IPS-NIHi7 (cell line): ENCODE data around the gene USP10.

Experiments used
- DNase-seq: peaks from one replicate; pipeline ENCODE4 v3.0.0; 2012; ENCODE audit warnings: mixed read lengths; ENCODE audit errors: extremely low spot score

USP10 gene

GRCh38 chr16:84699712-84700445, at the start of gene USP10:
Gene USP10 (plus strand): TSS chr16:84700000. CDS start chr16:84700091, 91 bp downstream.
- DNase-seq = peak; percentile 98

GRCh38 chr16:84650062-84650991, 49.5 kb upstream of the USP10 start:
- no peak for DNase-seq

- no peak for DNase-seq
Measured at GRCh38 chr16:84652566-84652965, 47.2 kb upstream of the USP10 start.

GRCh38 chr16:84654238-84654637, 45.6 kb upstream of the USP10 start:
- no peak for DNase-seq

- DNase-seq = no peak
Measured at GRCh38 chr16:84654998-84655397, 44.8 kb upstream of the USP10 start.

- no peak for DNase-seq
Measured at GRCh38 chr16:84656649-84657048, 43.2 kb upstream of the USP10 start.

- DNase-seq = no peak
Measured at GRCh38 chr16:84657229-84657837, 42.5 kb upstream of the USP10 start.

GRCh38 chr16:84658690-84659089, 41.1 kb upstream of the USP10 start:
- DNase-seq = no peak

- DNase-seq = no peak
Measured at GRCh38 chr16:84659656-84660300, 40.0 kb upstream of the USP10 start.

GRCh38 chr16:84660973-84661372, 38.8 kb upstream of the USP10 start:
- DNase-seq = no peak

GRCh38 chr16:84661418-84662060, 38.3 kb upstream of the USP10 start:
- DNase-seq = no peak

GRCh38 chr16:84662471-84662870, 37.3 kb upstream of the USP10 start:
- DNase-seq = no peak

- DNase-seq = no peak
Measured at GRCh38 chr16:84663433-84664101, 36.2 kb upstream of the USP10 start.

GRCh38 chr16:84665359-84665758, 34.4 kb upstream of the USP10 start:
- no peak for DNase-seq

GRCh38 chr16:84665843-84666242, 34.0 kb upstream of the USP10 start:
- DNase-seq = no peak

- no peak for DNase-seq
Measured at GRCh38 chr16:84667600-84668309, 32.0 kb upstream of the USP10 start.

GRCh38 chr16:84670063-84670462, 29.7 kb upstream of the USP10 start:
- no peak for DNase-seq

- DNase-seq = peak; percentile 91
Measured at GRCh38 chr16:84672276-84673202, 27.3 kb upstream of the USP10 start.

- no peak for DNase-seq
Measured at GRCh38 chr16:84673203-84673535, 26.6 kb upstream of the USP10 start.
